H1 (cell line): ENCODE results near the gene METTL14. TPM values are rescaled to one million over a fixed set of nuclear protein-coding genes. Genes with fewer than 3 reads are reported as not detected.

Experiments used
- MAFK ChIP-seq: IDR thresholded peaks from 2 replicates; pipeline ENCODE4 v1.6.1; 2012; ENCODE audit warnings: low read depth, mild to moderate bottlenecking, improper control_type of control experiment, low read length
- SP4 ChIP-seq: IDR thresholded peaks from 2 replicates; pipeline ENCODE4 v1.6.1; 2012; ENCODE audit warnings: low read length, inconsistent platforms
- polyA plus RNA-seq, 7 experiments: library from polyadenylated mRNA; depleted of rRNA in 3 of 7; stranded (reverse) in 5 of 7; unstranded in 2 of 7; fragments of >200 nt in 5 of 7; fragments of 200-250 nt in 2 of 7; gene quantifications; 1 replicate in 5 of 7; 2 replicates in 1 of 7; 4 replicates in 1 of 7; pipeline versions ENCODE4 v1.2.1 to v1.2.3, GENCODE V29; 2011 to 2013; ENCODE audit warnings: missing spikeins in 2 of 7, mixed read lengths in 2 of 7
- total RNA-seq: library from RNA; stranded (reverse); fragmentation: NEBNext Ultra II Directional; extraction: Animal tissue kit (Norgen Biotek cat#: 25700); gene quantifications from 2 replicates; pipeline ENCODE4 v1.2.1, GENCODE V29; 2021

The METTL14 gene
- total and polyA plus RNA-seq, 2 of the 8 experiments (the other 6 are each of a cell fraction or from before 2014, with no cell fraction given), result 8.8 to 57.3 TPM

GRCh38 chr4:118752551-118752950, 67.4 kb downstream of the METTL14 start (continued):
- TF ChIP-seq MAFK (no peak), SP4 (no peak)
